Omental fat pad (tissue), 4 donors: ENCODE data around the gene TNS1. TPM values are rescaled to one million over a fixed set of nuclear protein-coding genes. Genes with fewer than 3 reads are reported as not detected.

Experiments
- ATAC-seq: fragments of 150-250 bp; one replicate; pipeline ENCODE4 v1.9.1; 2016; ENCODE audit warnings: mild to moderate bottlenecking, moderate library complexity; ENCODE audit not compliant: low FRiP score
- DNase-seq: peaks from one replicate; pipeline ENCODE4 v3.0.0-alpha.2; 2019; ENCODE audit warnings: low spot score
- total RNA-seq, 4 donors: library from RNA; depleted of rRNA; stranded (reverse); fragments of >200 nt; gene quantifications; one replicate each; pipeline ENCODE4 v1.1.0, GENCODE V29; 2016
- TF ChIP-seq, protein P1 (sequence below), 3 donors: fragments of 450-650 bp; IDR thresholded peaks; one replicate each; pipeline ENCODE4 v1.5.1; 2016 to 2017; ENCODE audit warnings: antibody characterized with exemption in 3 of 3, mild to moderate bottlenecking in 3 of 3, moderate library complexity in 2 of 3

Gene TNS1
- total RNA-seq, 4 donors from 2014 or later = 135 to 453 (median 361) TPM

DNA sequence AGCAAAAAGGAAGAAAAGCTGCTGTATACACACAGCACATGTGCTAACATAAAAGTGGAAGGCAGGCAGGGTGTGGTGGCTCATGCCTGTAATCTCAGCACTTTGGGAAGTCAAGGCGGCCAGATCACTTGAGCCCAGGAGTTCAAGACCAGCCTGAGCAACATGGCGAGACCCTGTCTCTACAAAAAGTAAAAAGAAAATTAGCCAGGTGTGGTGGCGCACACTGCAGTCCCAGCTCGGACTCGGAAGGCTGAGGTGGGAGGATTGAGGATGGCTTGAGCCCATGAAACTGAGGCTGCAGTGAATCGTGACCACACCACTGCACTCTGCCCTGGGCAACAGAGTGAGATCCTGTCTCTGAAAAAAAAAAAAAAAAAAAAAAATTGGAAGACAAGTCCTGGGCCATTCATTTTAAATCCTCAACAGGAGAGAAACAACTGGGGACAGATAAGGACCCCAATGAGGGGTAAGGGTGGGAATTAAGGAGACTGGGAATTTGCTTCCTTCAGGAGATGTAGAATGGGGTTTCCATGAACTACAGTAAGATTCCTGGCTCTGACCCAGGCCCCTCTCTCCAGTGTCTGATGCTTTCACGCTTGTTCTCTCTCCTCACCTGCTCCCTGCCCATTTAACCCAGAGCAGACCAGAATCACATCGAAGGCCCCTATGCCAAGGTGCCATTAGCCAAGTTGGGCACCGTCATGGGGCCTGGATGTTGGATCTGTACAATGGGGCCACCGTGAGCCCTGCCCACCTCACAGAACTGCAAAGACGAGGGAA, 29.6 kb downstream of the TNS1 start:
- ATAC-seq (no peak), DNase-seq (no peak)
- TF ChIP-seq, protein P1, sequence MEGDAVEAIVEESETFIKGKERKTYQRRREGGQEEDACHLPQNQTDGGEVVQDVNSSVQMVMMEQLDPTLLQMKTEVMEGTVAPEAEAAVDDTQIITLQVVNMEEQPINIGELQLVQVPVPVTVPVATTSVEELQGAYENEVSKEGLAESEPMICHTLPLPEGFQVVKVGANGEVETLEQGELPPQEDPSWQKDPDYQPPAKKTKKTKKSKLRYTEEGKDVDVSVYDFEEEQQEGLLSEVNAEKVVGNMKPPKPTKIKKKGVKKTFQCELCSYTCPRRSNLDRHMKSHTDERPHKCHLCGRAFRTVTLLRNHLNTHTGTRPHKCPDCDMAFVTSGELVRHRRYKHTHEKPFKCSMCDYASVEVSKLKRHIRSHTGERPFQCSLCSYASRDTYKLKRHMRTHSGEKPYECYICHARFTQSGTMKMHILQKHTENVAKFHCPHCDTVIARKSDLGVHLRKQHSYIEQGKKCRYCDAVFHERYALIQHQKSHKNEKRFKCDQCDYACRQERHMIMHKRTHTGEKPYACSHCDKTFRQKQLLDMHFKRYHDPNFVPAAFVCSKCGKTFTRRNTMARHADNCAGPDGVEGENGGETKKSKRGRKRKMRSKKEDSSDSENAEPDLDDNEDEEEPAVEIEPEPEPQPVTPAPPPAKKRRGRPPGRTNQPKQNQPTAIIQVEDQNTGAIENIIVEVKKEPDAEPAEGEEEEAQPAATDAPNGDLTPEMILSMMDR (IDR thresholded peaks at IDR 0.05) = no peak

DNA sequence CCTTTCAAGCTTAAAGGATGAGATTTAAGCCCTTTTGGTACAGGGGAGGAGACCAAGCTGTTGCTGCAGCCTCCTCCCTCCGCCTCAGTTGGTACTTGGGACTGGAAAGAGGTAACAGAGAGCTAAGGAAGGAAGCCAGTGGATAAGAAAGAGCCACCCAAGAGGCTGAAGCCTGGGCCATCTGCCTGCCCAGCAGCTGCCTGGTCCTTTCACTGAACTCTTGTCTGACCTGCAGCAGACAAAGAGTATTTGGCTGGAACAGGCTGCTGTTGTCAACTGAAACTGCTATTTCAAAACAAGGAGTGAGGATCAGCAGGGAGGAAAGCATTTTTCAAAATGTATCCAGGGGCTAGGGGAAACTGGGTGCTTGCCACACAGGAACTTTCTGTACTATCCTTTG, 30.3 kb downstream of the TNS1 start:
- TF ChIP-seq, protein P1 (IDR thresholded peaks at IDR 0.05) = no peak
- DNase-seq = no peak
- ATAC-seq = no peak

DNA sequence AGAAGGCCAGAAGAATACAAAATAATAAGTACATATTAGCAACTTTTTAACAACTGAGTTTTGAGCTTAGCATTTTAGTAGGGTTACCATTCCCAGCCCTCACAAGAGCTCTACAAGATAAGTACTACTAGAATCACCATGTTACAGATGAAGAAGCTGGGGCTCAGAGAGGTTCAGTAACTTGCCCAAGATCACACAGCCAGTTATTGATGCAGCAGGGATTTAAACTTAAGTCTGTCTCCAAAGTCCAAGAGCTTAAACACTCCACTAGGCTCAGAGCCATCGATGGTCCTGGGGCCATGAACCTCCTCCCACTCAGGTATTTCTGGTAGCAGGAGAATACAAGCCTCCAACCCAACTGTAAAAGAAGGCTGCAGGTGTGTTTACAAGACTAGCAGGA, 30.8 kb downstream of the TNS1 start:
- ATAC-seq = no peak
- TF ChIP-seq, protein P1 (IDR thresholded peaks at IDR 0.05) = no peak
- DNase-seq = no peak

DNA sequence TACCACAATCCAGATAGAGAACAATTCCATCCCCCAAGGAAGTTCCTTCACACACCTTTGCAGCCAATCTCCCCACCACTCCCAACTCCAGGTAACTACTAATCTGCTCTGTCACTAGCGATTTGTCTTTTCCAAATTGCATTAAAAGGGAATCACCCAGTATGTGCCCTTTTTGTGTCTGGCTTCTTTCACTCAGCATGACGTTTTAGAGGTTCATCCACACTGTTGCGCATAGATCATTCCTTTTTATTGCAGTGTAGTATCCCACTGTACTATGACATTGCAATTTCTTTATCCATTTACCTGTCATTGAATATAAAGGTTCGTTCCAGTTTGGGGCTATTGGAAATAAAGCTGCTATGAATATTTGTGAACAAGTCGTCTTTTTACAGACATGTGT, 31.6 kb downstream of the TNS1 start:
- TF ChIP-seq, protein P1 (IDR thresholded peaks at IDR 0.05) = no peak
- no peak for ATAC-seq
- no peak for DNase-seq

DNA sequence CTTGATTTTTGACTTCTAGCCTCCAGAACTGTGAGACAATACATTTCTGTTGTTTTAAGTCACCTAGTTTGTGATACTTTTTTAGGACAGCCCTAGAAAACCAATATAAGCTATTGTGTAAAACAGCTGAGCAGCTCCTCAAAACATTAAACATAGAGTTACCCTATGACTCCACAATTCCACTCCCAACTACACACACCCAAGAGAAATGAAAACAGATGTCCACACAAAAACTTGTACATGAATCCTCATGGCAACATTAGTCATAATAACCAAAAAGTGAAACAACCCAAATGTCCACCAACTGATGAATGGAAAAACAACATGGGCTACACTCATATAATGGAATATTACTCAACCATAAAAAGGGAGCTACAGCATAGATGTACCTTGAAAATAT, 32.6 kb downstream of the TNS1 start:
- ATAC-seq (no peak), DNase-seq (no peak)
- TF ChIP-seq, protein P1 (IDR thresholded peaks at IDR 0.05) = no peak

DNA sequence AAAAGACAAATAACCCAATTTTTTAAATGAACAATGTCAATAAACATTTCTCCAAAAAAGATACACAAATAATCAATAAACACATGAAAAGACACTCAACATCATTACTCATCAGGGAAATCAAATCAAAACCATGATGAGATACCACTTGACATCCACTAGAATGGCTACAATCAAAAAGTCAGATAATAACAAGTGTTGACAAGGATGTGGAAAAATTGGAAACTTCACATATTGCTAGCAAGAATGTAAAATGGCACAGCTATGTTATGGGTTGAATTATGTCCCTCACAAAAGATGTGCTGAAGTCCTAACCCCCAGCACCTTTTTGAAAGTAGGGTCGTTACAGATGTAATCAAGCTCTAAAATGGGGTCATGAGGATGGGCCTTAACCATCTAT, 33.2 kb downstream of the TNS1 start:
- TF ChIP-seq, protein P1 (IDR thresholded peaks at IDR 0.05) = no peak
- DNase-seq = no peak
- no peak for ATAC-seq

DNA sequence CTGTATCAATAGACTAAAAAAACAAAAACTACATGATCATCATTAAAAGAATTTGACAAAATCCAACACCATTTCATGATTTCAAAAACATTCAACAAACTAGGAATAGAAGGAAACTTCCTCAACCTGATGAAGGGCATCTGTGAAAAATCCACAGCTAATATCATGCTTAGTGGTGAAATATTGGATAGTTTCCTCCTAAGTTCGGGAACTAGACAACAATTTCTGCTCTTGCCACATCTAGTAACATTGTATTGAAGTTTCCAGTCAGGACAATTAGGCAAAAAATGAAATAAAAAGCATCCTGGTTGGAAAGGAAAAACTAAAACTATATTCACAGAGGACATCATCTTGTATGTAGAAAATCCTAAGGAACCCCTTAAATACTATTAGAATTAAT, 34.8 kb downstream of the TNS1 start:
- TF ChIP-seq, protein P1 (IDR thresholded peaks at IDR 0.05) = no peak
- no peak for ATAC-seq

More for the DNA sequence above, 34.8 kb downstream of the TNS1 start:
- DNase-seq = no peak
